Measurements from ENCODE around the gene TTL. TPM values are rescaled to one million over a fixed set of nuclear protein-coding genes. Genes with fewer than 3 reads are reported as not detected.

TTL gene
- total RNA-seq, 1 experiment from 2014 or later = 58.9 TPM

DNA sequence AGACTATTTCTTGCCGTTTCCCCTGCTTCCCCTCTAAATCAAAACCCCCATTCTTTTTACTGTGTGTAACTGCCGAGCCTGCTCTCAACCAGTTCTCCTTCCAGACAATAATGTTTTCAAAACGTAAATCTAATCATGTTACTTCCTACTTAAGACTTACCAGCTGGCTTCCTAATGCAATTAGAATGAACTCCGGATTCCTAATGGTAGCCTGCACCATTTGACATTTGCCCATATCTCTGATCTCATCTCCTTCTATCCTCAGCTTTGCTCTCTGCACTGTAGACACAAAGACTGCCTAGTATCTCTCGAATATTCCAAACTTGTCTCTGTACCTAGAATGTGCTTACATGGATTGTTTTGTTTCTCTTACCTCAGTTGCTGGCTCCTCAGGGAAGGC, 12.9 kb downstream of the TTL start:
- H2AFZ ChIP-seq (ENCODE audit: low read length) = no peak overlapping the region
- H4K91ac ChIP-seq (ENCODE audit: insufficient read length, low read depth, low read length) = no peak overlapping the region
- H3K4me1 ChIP-seq (ENCODE audit: insufficient read depth, low read length) = no peaks in the 10 kb centered on the region
- no peak overlapping the region for H3K23ac ChIP-seq (ENCODE audit: insufficient read length, low read depth, low read length)
- no peak overlapping the region for H3K14ac ChIP-seq (ENCODE audit: insufficient read depth, low read length)
- no peak overlapping the region for H2AK5ac ChIP-seq (ENCODE audit: insufficient read length, low read length)
- no peak overlapping the region for H3K27ac Mint-ChIP-seq
- H4K8ac ChIP-seq (replicated peaks; ENCODE audit: insufficient read length, low read depth, low read length) = no peak overlapping the region
- H3K4me2 ChIP-seq (ENCODE audit: insufficient read depth, insufficient read length, low read length) = no peak overlapping the region
- no peak overlapping the region for H2BK120ac ChIP-seq (ENCODE audit: low read depth, low read length, poor library complexity, severe bottlenecking)
- H3K4ac ChIP-seq (ENCODE audit: low read depth, low read length) = no peak overlapping the region
- H4K5ac ChIP-seq (ENCODE audit: insufficient read length, low read depth, low read length) = no peak overlapping the region
- no peaks in the 10 kb centered on the region for H3K27me3 Mint-ChIP-seq (ENCODE audit: low read depth)
- TF ChIP-seq, protein P1, sequence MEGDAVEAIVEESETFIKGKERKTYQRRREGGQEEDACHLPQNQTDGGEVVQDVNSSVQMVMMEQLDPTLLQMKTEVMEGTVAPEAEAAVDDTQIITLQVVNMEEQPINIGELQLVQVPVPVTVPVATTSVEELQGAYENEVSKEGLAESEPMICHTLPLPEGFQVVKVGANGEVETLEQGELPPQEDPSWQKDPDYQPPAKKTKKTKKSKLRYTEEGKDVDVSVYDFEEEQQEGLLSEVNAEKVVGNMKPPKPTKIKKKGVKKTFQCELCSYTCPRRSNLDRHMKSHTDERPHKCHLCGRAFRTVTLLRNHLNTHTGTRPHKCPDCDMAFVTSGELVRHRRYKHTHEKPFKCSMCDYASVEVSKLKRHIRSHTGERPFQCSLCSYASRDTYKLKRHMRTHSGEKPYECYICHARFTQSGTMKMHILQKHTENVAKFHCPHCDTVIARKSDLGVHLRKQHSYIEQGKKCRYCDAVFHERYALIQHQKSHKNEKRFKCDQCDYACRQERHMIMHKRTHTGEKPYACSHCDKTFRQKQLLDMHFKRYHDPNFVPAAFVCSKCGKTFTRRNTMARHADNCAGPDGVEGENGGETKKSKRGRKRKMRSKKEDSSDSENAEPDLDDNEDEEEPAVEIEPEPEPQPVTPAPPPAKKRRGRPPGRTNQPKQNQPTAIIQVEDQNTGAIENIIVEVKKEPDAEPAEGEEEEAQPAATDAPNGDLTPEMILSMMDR (conservative IDR thresholded peaks at IDR 0.05) = no peak
- no peaks in the 10 kb centered on the region for H3K9me3 ChIP-seq (ENCODE audit: control insufficient read depth, low read depth, low read length)
- no CpG with 5 or more reads among the region's 5 CpGs for WGBS (ENCODE audit: extremely low coverage, insufficient read length, low lambda C conversion rate)
- H3K4me1 Mint-ChIP-seq = peaks cover 0 to 5% of the 10 kb centered on the region in 2 experiments; a peak in 2 of 4 replicates
- no peak for DNase-seq
- H3K56ac ChIP-seq (ENCODE audit: insufficient read length, low read depth, low read length) = no peak overlapping the region
- H3T11ph ChIP-seq (ENCODE audit: low read length) = no peak overlapping the region
- no peak overlapping the region for H2BK20ac ChIP-seq (ENCODE audit: low read depth, low read length, poor library complexity, severe bottlenecking)
- no peaks in the 10 kb centered on the region for H3K23me2 ChIP-seq (ENCODE audit: insufficient read length, low read depth, low read length, poor library complexity, severe bottlenecking)
- H3K79me1 ChIP-seq (ENCODE audit: insufficient read depth, low read depth, low read length, poor library complexity, severe bottlenecking) = peaks cover 5% of the 10 kb centered on the region
- H3K79me2 ChIP-seq (ENCODE audit: insufficient read depth, low read length) = no peaks in the 10 kb centered on the region
- H2BK12ac ChIP-seq (ENCODE audit: insufficient read length, low read depth, low read length) = no peak overlapping the region
- H3K9me3 Mint-ChIP-seq = no peaks in the 10 kb centered on the region
- no peak overlapping the region for H3K9ac ChIP-seq (ENCODE audit: extremely low read depth, insufficient read length, low read length)
- no peaks in the 10 kb centered on the region for H3K27me3 ChIP-seq (ENCODE audit: insufficient read depth, low read length)
- H4K20me1 ChIP-seq (ENCODE audit: control insufficient read depth, insufficient read depth, insufficient read length) = no peaks in the 10 kb centered on the region
- no peak overlapping the region for H2BK15ac ChIP-seq (ENCODE audit: low read depth, low read length)
- peaks cover 5 to 20% (median 15%) of the 10 kb centered on the region in 3 experiments; a peak in 6 of 7 replicates for H3K36me3 Mint-ChIP-seq (ENCODE audit: insufficient read depth in 1 of 3, low read depth in 3 of 3)
- no peak overlapping the region for H3K18ac ChIP-seq (ENCODE audit: insufficient read length, low read depth, low read length)
- H3K27ac ChIP-seq (ENCODE audit: insufficient read length, low read depth, low read length) = no peak overlapping the region
- H2BK5ac ChIP-seq (ENCODE audit: insufficient read length, low read length) = no peak overlapping the region
- H3K4me3 Mint-ChIP-seq = no peak overlapping the region

Measured in H9 (cell line).